ENCODE results near the gene ZNF582.
A peak's percentile ranks its signal among the peaks of the same experiment; 100 is the strongest.

ZNF582 gene

DNA sequence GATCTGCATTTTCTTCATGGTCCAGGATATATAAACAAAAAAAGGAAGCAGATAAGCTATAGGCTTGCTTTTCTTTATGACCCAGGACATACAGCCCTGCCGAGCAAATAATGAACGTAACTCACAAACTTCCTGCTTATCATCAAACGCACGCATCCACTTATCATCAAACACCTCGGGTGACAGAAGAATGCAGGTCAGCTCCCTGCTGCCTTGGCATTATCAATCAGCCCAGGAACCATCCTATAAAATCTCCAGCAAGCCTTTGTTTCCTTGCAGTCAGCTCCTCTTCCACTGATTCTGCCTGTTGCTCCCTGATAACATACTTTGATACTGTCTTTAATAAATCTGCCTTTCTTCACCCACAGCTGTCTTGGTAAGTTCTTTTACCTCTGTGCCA lies 5.5 kb upstream of the ZNF582 start:
- Histone ChIP-seq H3K9ac (ENCODE audit: low read length in 2 of 2) (no peak overlapping the region), H3K4me3 (ENCODE audit: low read length in 2 of 2) (no peak overlapping the region), H3K27me3 (ENCODE audit: control insufficient read depth in 1 of 2, insufficient read depth in 2 of 2, low read length in 2 of 2) (no peaks in the 10 kb centered on the region), H3K4me1 (ENCODE audit: control insufficient read depth, insufficient read depth, low read length) (peaks cover 6% of the 10 kb centered on the region), H3K36me3 (ENCODE audit: control insufficient read depth in 2 of 2, insufficient read depth in 2 of 2, low read length in 2 of 2) (peaks cover 0 to 9% of the 10 kb centered on the region in 2 donors), H3K9me3 (ENCODE audit: control insufficient read depth in 2 of 2, low read length in 2 of 2) (peaks cover 4 to 5% of the 10 kb centered on the region in 2 donors), H3K27ac (ENCODE audit: low read length) (no peak overlapping the region)

DNA sequence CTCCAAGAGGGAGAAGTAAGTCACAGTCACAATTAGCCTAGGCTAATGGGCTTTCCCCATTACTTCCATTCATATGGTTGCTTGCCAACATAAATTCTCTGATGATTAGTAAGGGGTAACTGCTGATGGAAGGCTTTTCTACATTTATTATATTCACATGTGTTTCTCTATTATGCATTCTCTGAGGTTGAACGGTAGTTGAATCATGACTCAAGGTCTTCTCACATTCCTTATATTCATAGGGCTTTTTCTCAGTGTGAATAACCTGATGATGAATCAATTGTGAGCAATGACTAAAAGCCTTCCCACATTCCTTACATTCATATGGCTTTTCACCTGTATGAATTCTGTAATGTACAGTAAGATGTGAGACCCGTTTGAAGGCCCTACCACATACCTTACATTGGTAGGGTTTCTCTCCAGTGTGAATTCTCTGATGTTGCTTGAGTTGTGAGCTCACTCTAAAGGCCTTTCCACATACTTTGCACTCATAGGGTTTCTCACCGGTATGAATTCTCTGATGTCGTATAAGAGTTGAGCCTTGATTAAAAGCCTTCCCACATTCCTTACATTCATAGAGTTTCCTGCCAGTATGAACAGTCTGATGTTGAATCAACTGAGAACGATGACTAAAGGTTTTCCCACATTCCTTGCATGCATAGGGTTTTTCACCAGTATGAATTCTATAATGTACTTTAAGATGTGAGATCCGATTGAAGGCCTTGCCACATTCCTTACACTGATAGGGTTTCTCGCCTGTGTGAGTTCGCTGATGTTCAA lies 9.3 kb downstream of the ZNF582 start:
- H3K9ac ChIP-seq (ENCODE audit: low read length in 2 of 2) = no peak overlapping the region
- H3K27ac ChIP-seq (ENCODE audit: low read length) = no peak overlapping the region
- peaks cover 14 to 25% of the 10 kb centered on the region in 2 donors for H3K36me3 ChIP-seq (ENCODE audit: control insufficient read depth in 2 of 2, insufficient read depth in 2 of 2, low read length in 2 of 2)
- H3K4me3 ChIP-seq (ENCODE audit: low read length in 2 of 2) = no peak overlapping the region
- H3K27me3 ChIP-seq (ENCODE audit: control insufficient read depth in 1 of 2, insufficient read depth in 2 of 2, low read length in 2 of 2) = no peaks in the 10 kb centered on the region
- H3K9me3 ChIP-seq (ENCODE audit: control insufficient read depth in 2 of 2, low read length in 2 of 2) = peaks cover 0 to 3% of the 10 kb centered on the region in 2 donors
- H3K4me1 ChIP-seq (ENCODE audit: control insufficient read depth, insufficient read depth, low read length) = no peaks in the 10 kb centered on the region

DNA sequence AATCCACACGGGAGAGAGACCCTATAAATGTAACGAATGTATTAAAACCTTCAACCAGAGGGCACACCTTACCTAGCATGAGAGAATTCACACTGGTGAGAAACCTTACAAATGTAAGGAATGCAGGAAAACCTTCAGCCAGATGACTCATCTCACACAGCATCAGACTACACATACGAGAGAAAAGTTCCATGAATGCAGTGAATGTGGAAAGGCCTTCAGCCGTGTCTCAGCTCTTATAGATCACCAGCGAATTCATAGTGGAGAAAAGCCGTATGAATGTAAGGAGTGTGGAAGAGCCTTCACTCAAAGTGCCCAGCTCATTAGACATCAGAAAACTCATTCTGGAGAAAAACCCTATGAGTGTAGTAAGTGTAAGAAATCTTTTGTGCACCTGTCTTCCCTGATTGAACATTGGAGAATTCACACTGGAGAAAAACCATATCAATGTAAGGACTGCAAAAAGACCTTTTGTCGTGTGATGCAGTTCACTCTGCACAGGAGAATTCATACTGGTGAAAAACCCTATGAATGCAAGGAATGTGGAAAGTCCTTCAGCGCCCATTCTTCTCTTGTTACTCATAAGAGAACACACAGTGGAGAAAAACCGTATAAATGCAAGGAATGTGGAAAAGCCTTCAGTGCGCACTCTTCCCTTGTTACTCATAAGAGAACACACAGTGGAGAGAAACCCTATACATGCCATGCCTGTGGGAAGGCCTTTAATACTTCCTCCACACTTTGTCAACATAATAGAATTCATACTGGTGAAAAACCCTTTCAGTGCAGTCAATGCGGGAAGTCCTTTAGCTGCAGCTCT lies 16.0 kb downstream of the ZNF582 start:
- Histone ChIP-seq H3K36me3 (ENCODE audit: control insufficient read depth in 2 of 2, insufficient read depth in 2 of 2, low read length in 2 of 2) (peaks cover 50 to 56% of the 10 kb centered on the region in 2 donors), H3K4me3 (ENCODE audit: low read length in 2 of 2) (peak overlapping the region in 1 of 2 donors; percentile 26)

DNA sequence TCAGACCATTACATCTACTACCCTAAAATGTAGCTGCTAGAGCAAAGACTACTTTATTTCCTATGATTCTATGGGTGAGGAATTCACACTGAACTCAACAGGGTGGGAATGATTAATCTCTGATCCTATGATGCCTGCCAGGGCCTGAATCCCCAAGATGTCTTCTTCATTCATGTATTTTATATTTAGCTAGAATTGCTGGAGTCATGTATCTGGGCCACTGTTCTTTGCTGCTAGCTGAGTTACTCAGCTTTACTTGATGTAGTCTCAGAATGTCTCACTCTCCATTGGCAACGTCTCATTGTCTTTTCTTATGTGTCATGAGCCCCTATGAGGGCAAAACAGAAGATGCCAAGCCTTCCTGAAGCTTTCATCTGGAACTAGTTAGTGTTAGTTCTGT lies 21.1 kb downstream of the ZNF582 start:
- Histone ChIP-seq H3K4me1 (ENCODE audit: control insufficient read depth, insufficient read depth, low read length) (peaks cover 9% of the 10 kb centered on the region), H3K27ac (ENCODE audit: low read length) (no peak overlapping the region), H3K4me3 (ENCODE audit: low read length in 2 of 2) (no peak overlapping the region), H3K9me3 (ENCODE audit: control insufficient read depth in 2 of 2, low read length in 2 of 2) (peaks cover 5 to 7% of the 10 kb centered on the region in 2 donors), H3K27me3 (ENCODE audit: control insufficient read depth in 1 of 2, insufficient read depth in 2 of 2, low read length in 2 of 2) (no peaks in the 10 kb centered on the region), H3K36me3 (ENCODE audit: control insufficient read depth in 2 of 2, insufficient read depth in 2 of 2, low read length in 2 of 2) (peaks cover 44 to 50% of the 10 kb centered on the region in 2 donors), H3K9ac (ENCODE audit: low read length in 2 of 2) (no peak overlapping the region)

More for the DNA sequence above, 16.0 kb downstream of the ZNF582 start:
- Histone ChIP-seq H3K9me3 (ENCODE audit: control insufficient read depth in 2 of 2, low read length in 2 of 2) (peaks cover 5 to 13% of the 10 kb centered on the region in 2 donors), H3K4me1 (ENCODE audit: control insufficient read depth, insufficient read depth, low read length) (no peaks in the 10 kb centered on the region), H3K27me3 (ENCODE audit: control insufficient read depth in 1 of 2, insufficient read depth in 2 of 2, low read length in 2 of 2) (no peaks in the 10 kb centered on the region), H3K9ac (ENCODE audit: low read length in 2 of 2) (no peak overlapping the region), H3K27ac (ENCODE audit: low read length) (no peak overlapping the region)

DNA sequence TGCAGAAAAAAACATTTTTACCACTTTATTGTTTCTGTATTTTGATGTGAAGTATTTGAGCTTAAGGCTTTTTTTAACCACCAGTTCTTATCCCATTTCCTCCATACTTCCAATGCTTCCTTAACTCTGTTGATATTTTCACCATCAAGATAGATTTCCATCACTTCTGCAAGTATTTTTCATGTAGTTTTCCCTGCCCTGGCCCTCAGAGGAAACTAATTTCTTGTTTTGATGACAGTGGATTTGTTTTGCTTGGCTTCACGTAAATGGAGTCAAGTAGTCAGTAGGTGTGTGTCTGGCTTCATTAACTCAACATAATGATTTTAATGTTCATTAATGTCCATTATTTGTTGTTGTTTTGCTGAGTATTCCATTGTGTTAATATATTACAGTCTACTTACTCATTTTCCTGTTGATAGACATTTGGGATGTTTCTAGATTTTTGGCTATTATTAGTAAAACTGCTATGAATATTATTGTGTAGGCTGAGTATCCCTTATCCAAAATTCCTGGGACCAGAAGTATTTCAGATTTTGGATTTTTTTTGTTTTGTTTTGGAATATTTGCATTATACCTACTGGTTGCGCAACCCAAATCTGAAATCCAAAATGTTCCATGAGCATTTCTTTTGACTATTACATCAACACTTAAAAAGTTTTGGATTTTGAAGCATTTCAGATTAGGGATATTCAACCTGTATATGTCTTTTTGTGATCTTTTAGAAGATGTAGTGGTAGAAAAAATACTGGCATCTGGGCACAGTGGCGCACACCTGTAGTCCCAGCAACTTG lies 23.3 kb downstream of the ZNF582 start:
- Histone ChIP-seq H3K9me3 (ENCODE audit: control insufficient read depth in 2 of 2, low read length in 2 of 2) (peaks cover 0 to 4% of the 10 kb centered on the region in 2 donors), H3K9ac (ENCODE audit: low read length in 2 of 2) (no peak overlapping the region), H3K4me3 (ENCODE audit: low read length in 2 of 2) (no peak overlapping the region), H3K27me3 (ENCODE audit: control insufficient read depth in 1 of 2, insufficient read depth in 2 of 2, low read length in 2 of 2) (no peaks in the 10 kb centered on the region), H3K36me3 (ENCODE audit: control insufficient read depth in 2 of 2, insufficient read depth in 2 of 2, low read length in 2 of 2) (peaks cover 23 to 35% of the 10 kb centered on the region in 2 donors), H3K4me1 (ENCODE audit: control insufficient read depth, insufficient read depth, low read length) (peaks cover 9% of the 10 kb centered on the region), H3K27ac (ENCODE audit: low read length) (no peak overlapping the region)

DNA sequence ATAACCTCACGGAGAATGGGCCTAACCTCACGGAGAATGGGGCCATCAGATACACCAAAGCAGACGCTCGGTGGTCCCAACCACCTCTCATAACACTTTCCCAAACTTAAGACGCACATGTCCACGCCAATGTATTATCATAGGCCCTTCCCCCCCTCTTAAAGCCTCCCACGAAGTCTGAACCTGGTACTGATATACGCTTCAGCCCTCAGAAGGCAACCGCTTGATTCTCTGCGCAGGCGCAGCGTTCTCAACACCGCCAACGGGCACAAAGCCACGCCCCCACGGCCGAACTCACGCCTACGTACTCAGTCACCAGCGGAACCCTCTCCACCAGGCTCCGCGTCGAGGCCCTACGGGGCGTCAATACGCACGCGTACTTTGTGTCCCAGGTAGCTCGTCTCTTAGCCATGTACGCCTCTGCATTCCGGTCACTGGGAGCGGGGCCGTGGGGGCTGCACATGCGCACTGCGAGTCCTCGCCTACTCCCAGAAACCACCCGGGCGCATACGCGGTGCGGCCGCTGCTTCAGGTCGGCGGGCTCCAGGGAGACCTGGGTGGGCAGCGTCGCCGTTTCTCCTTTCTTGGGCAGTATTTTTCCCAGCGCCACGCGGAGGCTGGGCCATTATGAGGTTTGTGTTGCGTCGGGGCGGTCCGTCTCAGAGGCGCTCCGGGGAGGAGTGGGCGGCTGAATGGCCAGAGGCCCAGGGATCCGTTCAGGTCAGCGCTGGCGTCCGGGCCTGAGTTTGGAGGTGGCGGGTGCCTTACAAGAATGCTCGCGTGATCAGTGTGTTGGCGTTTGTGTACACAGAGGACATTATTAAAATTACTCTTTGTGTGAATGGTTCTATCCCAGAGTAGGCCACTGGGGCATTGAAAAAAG lies 25.3 kb downstream of the ZNF582 start:
- peaks cover 3 to 15% of the 10 kb centered on the region in 2 donors for H3K36me3 ChIP-seq (ENCODE audit: control insufficient read depth in 2 of 2, insufficient read depth in 2 of 2, low read length in 2 of 2)
- peak overlapping the region; percentile 87 for H3K27ac ChIP-seq (ENCODE audit: low read length)
- peaks cover under 1 to 4% of the 10 kb centered on the region in 2 donors for H3K9me3 ChIP-seq (ENCODE audit: control insufficient read depth in 2 of 2, low read length in 2 of 2)
- H3K4me1 ChIP-seq (ENCODE audit: control insufficient read depth, insufficient read depth, low read length) = peaks cover 9% of the 10 kb centered on the region
- peak overlapping the region; percentile 75 to 83 for H3K4me3 ChIP-seq (ENCODE audit: low read length in 2 of 2)
- no peaks in the 10 kb centered on the region for H3K27me3 ChIP-seq (ENCODE audit: control insufficient read depth in 1 of 2, insufficient read depth in 2 of 2, low read length in 2 of 2)
- peak overlapping the region; percentile 84 to 87 for H3K9ac ChIP-seq (ENCODE audit: low read length in 2 of 2)

DNA sequence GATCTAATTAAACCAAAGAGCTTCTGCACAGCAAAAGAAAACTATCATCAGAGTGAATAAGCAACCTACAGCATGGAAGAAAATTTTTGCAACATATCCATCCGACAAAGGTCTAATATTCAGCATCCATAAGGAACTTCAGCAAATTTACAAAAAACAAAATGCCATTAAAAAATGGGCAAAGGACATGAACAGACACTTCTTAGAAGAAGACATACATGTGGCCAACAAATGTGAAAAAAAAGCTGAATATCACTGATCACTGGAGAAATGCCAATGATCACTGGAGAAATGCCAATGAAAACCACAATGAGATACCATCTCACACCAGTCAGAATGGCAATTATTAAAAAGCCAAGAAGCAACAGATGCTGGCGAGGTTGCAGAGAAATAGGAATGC lies 32.5 kb downstream of the ZNF582 start:
- Histone ChIP-seq H3K27me3 (ENCODE audit: control insufficient read depth in 1 of 2, insufficient read depth in 2 of 2, low read length in 2 of 2) (no peaks in the 10 kb centered on the region), H3K36me3 (ENCODE audit: control insufficient read depth in 2 of 2, insufficient read depth in 2 of 2, low read length in 2 of 2) (no peaks in the 10 kb centered on the region), H3K4me3 (ENCODE audit: low read length in 2 of 2) (no peak overlapping the region), H3K4me1 (ENCODE audit: control insufficient read depth, insufficient read depth, low read length) (no peaks in the 10 kb centered on the region), H3K9me3 (ENCODE audit: control insufficient read depth in 2 of 2, low read length in 2 of 2) (peaks cover 2 to 7% of the 10 kb centered on the region in 2 donors), H3K9ac (ENCODE audit: low read length in 2 of 2) (no peak overlapping the region), H3K27ac (ENCODE audit: low read length) (no peak overlapping the region)

DNA sequence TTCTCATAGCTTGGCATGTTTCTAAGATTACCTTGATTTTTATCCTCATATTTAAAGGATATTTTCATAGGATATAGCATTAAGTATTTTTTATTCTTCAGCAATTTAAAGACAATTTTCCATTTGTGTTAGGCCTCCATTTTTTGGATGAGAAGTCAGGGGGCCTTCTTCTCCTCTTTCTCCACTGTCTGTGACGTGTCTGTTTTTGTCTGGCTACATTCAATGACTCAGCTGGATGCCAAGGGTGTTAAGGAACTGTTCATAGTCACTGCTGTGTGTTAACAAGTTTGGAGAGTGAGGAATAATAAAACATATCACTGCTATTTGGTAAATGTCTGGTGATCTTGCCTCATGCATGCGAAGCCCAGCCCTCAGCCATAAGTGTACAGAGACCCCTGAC lies 36.4 kb downstream of the ZNF582 start:
- Histone ChIP-seq H3K27me3 (ENCODE audit: control insufficient read depth in 1 of 2, insufficient read depth in 2 of 2, low read length in 2 of 2) (no peaks in the 10 kb centered on the region), H3K27ac (ENCODE audit: low read length) (no peak overlapping the region), H3K9me3 (ENCODE audit: control insufficient read depth in 2 of 2, low read length in 2 of 2) (peaks cover 0 to 3% of the 10 kb centered on the region in 2 donors), H3K36me3 (ENCODE audit: control insufficient read depth in 2 of 2, insufficient read depth in 2 of 2, low read length in 2 of 2) (no peaks in the 10 kb centered on the region), H3K4me3 (ENCODE audit: low read length in 2 of 2) (no peak overlapping the region), H3K4me1 (ENCODE audit: control insufficient read depth, insufficient read depth, low read length) (no peaks in the 10 kb centered on the region), H3K9ac (ENCODE audit: low read length in 2 of 2) (no peak overlapping the region)

DNA sequence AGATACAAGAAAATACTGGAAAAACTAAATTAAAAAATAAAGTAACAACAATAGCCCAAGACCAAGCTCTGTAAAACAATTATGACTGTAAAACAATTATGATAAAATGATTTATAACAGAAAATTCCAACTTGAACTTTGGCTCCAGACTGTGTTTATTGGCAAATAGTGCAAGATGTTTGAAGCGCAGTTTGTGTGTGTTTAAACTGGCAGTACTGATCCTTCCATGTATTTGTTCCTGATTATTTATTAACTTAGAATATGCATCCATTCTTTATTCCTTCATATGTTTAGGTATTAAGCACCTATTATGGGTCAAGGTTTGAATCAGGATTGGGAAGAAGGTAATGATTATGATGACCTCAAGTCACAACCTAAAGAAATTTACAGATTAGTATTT lies 37.8 kb downstream of the ZNF582 start:
- Histone ChIP-seq H3K27ac (ENCODE audit: low read length) (no peak overlapping the region), H3K4me1 (ENCODE audit: control insufficient read depth, insufficient read depth, low read length) (no peaks in the 10 kb centered on the region), H3K27me3 (ENCODE audit: control insufficient read depth in 1 of 2, insufficient read depth in 2 of 2, low read length in 2 of 2) (no peaks in the 10 kb centered on the region), H3K36me3 (ENCODE audit: control insufficient read depth in 2 of 2, insufficient read depth in 2 of 2, low read length in 2 of 2) (no peaks in the 10 kb centered on the region), H3K9ac (ENCODE audit: low read length in 2 of 2) (no peak overlapping the region), H3K4me3 (ENCODE audit: low read length in 2 of 2) (no peak overlapping the region), H3K9me3 (ENCODE audit: control insufficient read depth in 2 of 2, low read length in 2 of 2) (no peaks in the 10 kb centered on the region)

DNA sequence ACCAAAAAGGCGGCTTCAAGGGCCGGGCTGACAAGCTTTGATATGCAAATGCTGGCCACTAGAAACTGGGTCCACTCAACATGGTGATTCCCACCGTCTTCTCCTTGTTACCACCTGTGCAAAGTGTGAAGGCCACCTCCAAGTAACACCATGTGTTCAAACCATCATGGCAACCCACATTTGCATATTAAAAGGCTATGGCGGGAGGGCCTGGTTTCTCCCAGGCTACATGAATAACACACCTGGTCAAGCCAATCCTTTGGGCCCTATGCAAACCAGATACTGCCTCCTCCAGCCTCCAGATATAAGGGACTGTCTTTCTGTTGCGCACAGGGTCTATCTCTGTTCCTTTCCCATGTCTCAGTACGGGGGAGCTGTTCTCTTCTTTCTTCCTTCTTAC lies 42.1 kb downstream of the ZNF582 start:
- no peak overlapping the region for H3K27ac ChIP-seq (ENCODE audit: low read length)
- H3K4me3 ChIP-seq (ENCODE audit: low read length in 2 of 2) = no peak overlapping the region
- H3K9me3 ChIP-seq (ENCODE audit: control insufficient read depth in 2 of 2, low read length in 2 of 2) = no peaks in the 10 kb centered on the region
- no peaks in the 10 kb centered on the region for H3K36me3 ChIP-seq (ENCODE audit: control insufficient read depth in 2 of 2, insufficient read depth in 2 of 2, low read length in 2 of 2)
- no peak overlapping the region for H3K9ac ChIP-seq (ENCODE audit: low read length in 2 of 2)
- H3K27me3 ChIP-seq (ENCODE audit: control insufficient read depth in 1 of 2, insufficient read depth in 2 of 2, low read length in 2 of 2) = no peaks in the 10 kb centered on the region
- H3K4me1 ChIP-seq (ENCODE audit: control insufficient read depth, insufficient read depth, low read length) = no peaks in the 10 kb centered on the region

All from stomach smooth muscle (tissue), 2 donors.